H1 (cell line): ENCODE results near the gene DRGX. TPM values are rescaled to one million over a fixed set of nuclear protein-coding genes. Genes with fewer than 3 reads are reported as not detected.

ENCODE experiments used
- CTCF ChIA-PET: fragments of 300-600 bp; sonication (Branson Sonifier 250); formaldehyde crosslinking; loops from one replicate; lab custom pipeline; 2021; ENCODE audit not compliant: partially characterized antibody; lab: Charles Lee
- POLR2A ChIA-PET: fragments of 300-600 bp; sonication (Branson Sonifier 250); formaldehyde crosslinking; loops from one replicate; lab custom pipeline; 2021; ENCODE audit warnings: inconsistent platforms; ENCODE audit not compliant: partially characterized antibody; lab: Charles Lee
- DNase-seq, 2 experiments: peaks; one replicate each; pipeline versions ENCODE4 v3.0.0 to v3.0.0-alpha.2; 2010 to 2022; ENCODE audit warnings: low spot score in 2 of 2, low read depth in 1 of 2, mixed read lengths in 1 of 2
- FAIRE-seq: peaks from 2 replicates; lab custom pipeline; 2011; peaks lifted over from hg19 to GRCh38; lab: Jason Lieb, UNC
- H2AFZ ChIP-seq: 2 replicates; pipeline ENCODE4 v1.8.1; 2012; ENCODE audit warnings: low read length, inconsistent platforms
- H2AK5ac ChIP-seq: 2 replicates; pipeline ENCODE4 v1.6.1; 2013; ENCODE audit warnings: low read depth, low read length
- H2BK120ac ChIP-seq: replicated peaks from 2 replicates; pipeline ENCODE3; 2013; ENCODE audit warnings: low read depth, low read length, inconsistent platforms
- H2BK12ac ChIP-seq: 2 replicates; pipeline ENCODE4 v1.6.1; 2013; ENCODE audit warnings: low read depth, low read length
- H2BK15ac ChIP-seq: 2 replicates; pipeline ENCODE4 v1.6.1; 2013; ENCODE audit warnings: low read length
- H2BK20ac ChIP-seq: 2 replicates; pipeline ENCODE4 v1.6.1; 2013; ENCODE audit warnings: low read length
- H2BK5ac ChIP-seq: 2 replicates; pipeline ENCODE4 v1.6.1; 2013; ENCODE audit warnings: low read depth, low read length
- H3K14ac ChIP-seq: 2 replicates; pipeline ENCODE4 v1.6.1; 2013; ENCODE audit warnings: inconsistent platforms; ENCODE audit not compliant: insufficient read length
- H3K18ac ChIP-seq: 2 replicates; pipeline ENCODE4 v1.6.1; 2013; ENCODE audit warnings: low read length; ENCODE audit errors: extremely low read depth
- H3K23ac ChIP-seq: 2 replicates; pipeline ENCODE4 v1.6.1; 2013; ENCODE audit warnings: inconsistent platforms; ENCODE audit not compliant: insufficient read length
- H3K23me2 ChIP-seq: 2 replicates; pipeline ENCODE4 v1.6.1; 2013; ENCODE audit warnings: low read depth, low read length
- H3K27ac ChIP-seq: 2 replicates; pipeline ENCODE4 v1.6.1; 2011; ENCODE audit warnings: low read depth, low read length, inconsistent platforms
- H3K27me3 ChIP-seq, 4 experiments: replicated peaks in 1 of 4; 1 replicate in 1 of 4; 2 replicates in 3 of 4; pipeline versions ENCODE4 v1.6.1 to v1.8.1; 2011 to 2013; ENCODE audit warnings: low read length in 3 of 4, mild to moderate bottlenecking in 3 of 4, inconsistent platforms in 2 of 4, mixed read lengths in 2 of 4, moderate library complexity in 1 of 4; ENCODE audit not compliant: control insufficient read depth in 3 of 4, insufficient read depth in 3 of 4; ENCODE audit errors: extremely low read depth in 1 of 4
- H3K36me3 ChIP-seq, 4 experiments: 2 replicates each; pipeline versions ENCODE4 v1.6.1 to v1.8.1; 2011 to 2013; ENCODE audit warnings: mild to moderate bottlenecking in 4 of 4, low read length in 3 of 4, moderate library complexity in 2 of 4, control low read depth in 1 of 4, inconsistent platforms in 1 of 4; ENCODE audit not compliant: insufficient read depth in 4 of 4, control insufficient read depth in 2 of 4
- H3K4ac ChIP-seq: replicated peaks from 2 replicates; pipeline ENCODE3; 2013; ENCODE audit warnings: low read length, low read depth, mixed read lengths, inconsistent platforms; ENCODE audit not compliant: insufficient read length
- H3K4me1 ChIP-seq, 4 experiments: replicated peaks in 1 of 4; 1 replicate in 1 of 4; 2 replicates in 3 of 4; pipeline versions ENCODE4 v1.6.1 to v1.8.1; 2011 to 2013; ENCODE audit warnings: low read length in 3 of 4, inconsistent platforms in 2 of 4, mixed read lengths in 1 of 4; ENCODE audit not compliant: insufficient read depth in 4 of 4, control insufficient read depth in 3 of 4
- H3K4me2 ChIP-seq, 2 experiments: 2 replicates each; pipeline versions ENCODE4 v1.6.1 to v1.8.1; 2011 to 2013; ENCODE audit warnings: low read depth in 2 of 2, low read length in 2 of 2, control low read depth in 1 of 2, inconsistent platforms in 1 of 2, mild to moderate bottlenecking in 1 of 2; ENCODE audit not compliant: insufficient read depth in 1 of 2
- H3K4me3 ChIP-seq, 4 experiments: fragments of 200-600, 300-600 bp in 1 of 4; sonication (generic), shearing (Covaris generic), sonication (Bioruptor Twin) in 1 of 4; 2 replicates each; pipeline versions ENCODE4 v1.5.1 to v1.8.1; 2011 to 2016; ENCODE audit warnings: low read length in 4 of 4, low read depth in 3 of 4, control low read depth in 2 of 4, inconsistent platforms in 2 of 4, mild to moderate bottlenecking in 2 of 4, mixed read lengths in 1 of 4, moderate library complexity in 1 of 4; ENCODE audit not compliant: insufficient read depth in 2 of 4; ENCODE audit errors: extremely low read depth in 1 of 4
- H3K56ac ChIP-seq: replicated peaks from 2 replicates; pipeline ENCODE3; 2013; ENCODE audit warnings: low read depth, mild to moderate bottlenecking, mixed read lengths, low read length, inconsistent platforms; ENCODE audit not compliant: insufficient read length
- H3K79me1 ChIP-seq: 2 replicates; pipeline ENCODE4 v1.6.1; 2013; ENCODE audit warnings: low read depth, low read length, control low read depth
- H3K79me2 ChIP-seq, 2 experiments: 2 replicates each; pipeline versions ENCODE4 v1.6.1 to v1.8.1; 2012 to 2013; ENCODE audit warnings: low read length in 2 of 2, mild to moderate bottlenecking in 2 of 2, inconsistent platforms in 1 of 2; ENCODE audit not compliant: insufficient read depth in 2 of 2, control insufficient read depth in 1 of 2
- H3K9ac ChIP-seq, 4 experiments: replicated peaks in 1 of 4; 1 replicate in 1 of 4; 2 replicates in 3 of 4; pipeline versions ENCODE4 v1.6.1 to v1.8.1; 2011 to 2013; ENCODE audit warnings: low read depth in 3 of 4, low read length in 3 of 4, control low read depth in 2 of 4, mild to moderate bottlenecking in 2 of 4, moderate library complexity in 2 of 4, inconsistent platforms in 1 of 4; ENCODE audit errors: extremely low read depth in 1 of 4
- H3K9me3 ChIP-seq, 2 experiments: 2 replicates each; pipeline versions ENCODE4 v1.6.1 to v1.8.1; 2012 to 2013; ENCODE audit warnings: mild to moderate bottlenecking in 2 of 2, moderate library complexity in 2 of 2, control low read depth in 1 of 2, inconsistent platforms in 1 of 2, low read depth in 1 of 2, low read length in 1 of 2, mixed read lengths in 1 of 2; ENCODE audit not compliant: insufficient read depth in 2 of 2
- H4K20me1 ChIP-seq, 2 experiments: replicated peaks in 1 of 2; 2 replicates each; pipeline versions ENCODE3 to v1.8.1; 2011 to 2013; ENCODE audit warnings: inconsistent platforms in 2 of 2, low read length in 2 of 2, mild to moderate bottlenecking in 1 of 2; ENCODE audit not compliant: insufficient read depth in 2 of 2, control insufficient read depth in 1 of 2
- H4K5ac ChIP-seq: 2 replicates; pipeline ENCODE4 v1.6.1; 2013; ENCODE audit warnings: low read length, low read depth, mixed read lengths, inconsistent platforms; ENCODE audit not compliant: insufficient read length
- H4K8ac ChIP-seq: 2 replicates; pipeline ENCODE4 v1.8.0; 2013; ENCODE audit warnings: mild to moderate bottlenecking, moderate library complexity, low read length, inconsistent platforms; ENCODE audit not compliant: insufficient read depth; ENCODE audit errors: extremely low read depth
- H4K91ac ChIP-seq: replicated peaks from 2 replicates; pipeline ENCODE3; 2013; ENCODE audit warnings: low read length, mixed read lengths, inconsistent platforms; ENCODE audit not compliant: insufficient read length
- CBX5 ChIP-seq: fragments of 300-800, 300-1000 bp; sonication (generic); IDR thresholded peaks from 2 replicates; pipeline ENCODE4 v1.7.1; 2016; ENCODE audit warnings: antibody characterized with exemption, low read length, low read depth
- GTF2F1 ChIP-seq: IDR thresholded peaks from 2 replicates; pipeline ENCODE4 v1.6.1; 2012; ENCODE audit warnings: low read depth, low read length, improper control_type of control experiment, borderline replicate concordance
- HDAC2 ChIP-seq, 2 experiments: fragments of 300-600 bp in 1 of 2; sonication (generic) in 1 of 2; IDR thresholded peaks; 2 replicates each; pipeline ENCODE4 v1.6.1; 2011 to 2012; ENCODE audit warnings: low read depth in 2 of 2, low read length in 2 of 2, mild to moderate bottlenecking in 2 of 2, moderate library complexity in 2 of 2, borderline replicate concordance in 1 of 2, inconsistent platforms in 1 of 2
- KDM4A ChIP-seq: IDR thresholded peaks from one replicate; pipeline ENCODE4 v1.7.1; 2012; ENCODE audit warnings: low read depth, mild to moderate bottlenecking, moderate library complexity, low read length, inconsistent platforms; ENCODE audit not compliant: severe bottlenecking
- POLR2A ChIP-seq, 2 experiments: IDR thresholded peaks; 1 replicate in 1 of 2; 2 replicates in 1 of 2; pipeline ENCODE4 v1.6.1; 2011; ENCODE audit warnings: low read depth in 2 of 2, low read length in 2 of 2, mild to moderate bottlenecking in 2 of 2; ENCODE audit errors: control extremely low read depth in 1 of 2
- RFX5 ChIP-seq: IDR thresholded peaks from 2 replicates; pipeline ENCODE4 v1.6.1; 2011; ENCODE audit warnings: low read depth, low read length, improper control_type of control experiment, borderline replicate concordance
- SIRT6 ChIP-seq: IDR thresholded peaks from one replicate; pipeline ENCODE4 v1.7.1; 2012; ENCODE audit warnings: low read length, inconsistent platforms
- WGBS, 2 experiments: shearing (Covaris generic) in 1 of 2; methylation state at CpG; one replicate each; pipeline versions ENCODE4 v1.1.6 to v1.1.7; 2013 to 2015; ENCODE audit warnings: low lambda C conversion rate in 2 of 2, mixed read lengths in 2 of 2, inconsistent platforms in 1 of 2, low coverage in 1 of 2, missing lambda C conversion rate in 1 of 2; ENCODE audit not compliant: insufficient replicate concordance in 2 of 2, insufficient coverage in 1 of 2, insufficient read length in 1 of 2; ENCODE audit errors: extremely low coverage in 1 of 2, missing lambda C conversion rate in 1 of 2; 5-methylcytosine and 5-hydroxymethylcytosine counted together
- polyA plus RNA-seq, 7 experiments: library from polyadenylated mRNA; depleted of rRNA in 3 of 7; stranded (reverse) in 5 of 7; unstranded in 2 of 7; fragments of >200 nt in 5 of 7; fragments of 200-250 nt in 2 of 7; gene quantifications; 1 replicate in 5 of 7; 2 replicates in 1 of 7; 4 replicates in 1 of 7; pipeline versions ENCODE4 v1.2.1 to v1.2.3, GENCODE V29; 2011 to 2013; ENCODE audit warnings: missing spikeins in 2 of 7, mixed read lengths in 2 of 7
- total RNA-seq: library from RNA; stranded (reverse); fragmentation: NEBNext Ultra II Directional; extraction: Animal tissue kit (Norgen Biotek cat#: 25700); gene quantifications from 2 replicates; pipeline ENCODE4 v1.2.1, GENCODE V29; 2021
- TF ChIP-seq, protein P1 (sequence below): IDR thresholded peaks from 2 replicates; pipeline ENCODE4 v1.6.1; 2012; ENCODE audit warnings: inconsistent platforms

DRGX gene
- total and polyA plus RNA-seq, 2 of the 8 experiments (the other 6 are each of a cell fraction or from before 2014, with no cell fraction given) = not detected

- Histone ChIP-seq H3K23ac (no peak overlapping the region), H3K23me2 (peaks cover 17% of the 10 kb centered on the region; the same call in 1 of the 2 replicates), H3K36me3 (no peaks in the 10 kb centered on the region), H3K27ac (no peak overlapping the region), H2BK5ac (no peak overlapping the region), H4K5ac (no peak overlapping the region), H2AFZ (no peak overlapping the region), H3K4me1 (peaks cover 4 to 14% (median 6%) of the 10 kb centered on the region in 4 experiments; a peak in 6 of 7 replicates), H3K79me1 (no peaks in the 10 kb centered on the region), H3K4ac (no peak overlapping the region), H3K4me2 (no peak overlapping the region), H3K79me2 (no peaks in the 10 kb centered on the region), H3K4me3 (no peak overlapping the region), H4K91ac (no peak overlapping the region), H3K9ac (no peak overlapping the region), H2BK20ac (no peak overlapping the region), H2BK15ac (no peak overlapping the region), H4K20me1 (peaks cover 6 to 21% of the 10 kb centered on the region in 2 experiments), H2AK5ac (no peak overlapping the region), H3K14ac (no peak overlapping the region), H3K27me3 (peaks cover 39 to 52% (median 50%) of the 10 kb centered on the region in 4 experiments), H3K18ac (no peak overlapping the region), H2BK12ac (no peak overlapping the region), H2BK120ac (no peak overlapping the region), H4K8ac (no peak overlapping the region), H3K9me3 (no peaks in the 10 kb centered on the region), H3K56ac (no peak overlapping the region)
- DNase-seq (no peak), FAIRE-seq (no peak)
- WGBS, 2 experiments = 95% methylated on average over 1 of the region's 1 CpG; no CpG with 5 or more reads in 1 of the 2 experiments
- CTCF ChIA-PET = interaction anchor here (1.2 to 2.6 kb wide), 4 partner anchors 14 to 622 kb away, joined by 3 to 14 read pairs (median 8); no protein-coding TSS in a partner anchor
- POLR2A ChIA-PET = no interaction called here
- TF ChIP-seq HDAC2 (IDR thresholded peaks at IDR 0.05; ENCODE audit: borderline replicate concordance in 1 of 2, low read depth in 2 of 2, low read length in 2 of 2) (no peak), GTF2F1 (no peak), CBX5 (no peak), KDM4A (no peak), POLR2A (IDR thresholded peaks at IDR 0.05; ENCODE audit: control extremely low read depth in 1 of 2, low read depth in 2 of 2, low read length in 2 of 2) (no peak), RFX5 (no peak), SIRT6 (no peak)
- TF ChIP-seq, protein P1, sequence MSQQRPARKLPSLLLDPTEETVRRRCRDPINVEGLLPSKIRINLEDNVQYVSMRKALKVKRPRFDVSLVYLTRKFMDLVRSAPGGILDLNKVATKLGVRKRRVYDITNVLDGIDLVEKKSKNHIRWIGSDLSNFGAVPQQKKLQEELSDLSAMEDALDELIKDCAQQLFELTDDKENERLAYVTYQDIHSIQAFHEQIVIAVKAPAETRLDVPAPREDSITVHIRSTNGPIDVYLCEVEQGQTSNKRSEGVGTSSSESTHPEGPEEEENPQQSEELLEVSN = no peak
Measured at GRCh38 chr10:49393301-49393700, 2.6 kb downstream of the DRGX start.
